Epithelial cell of proximal tubule (primary cell): ENCODE results near the gene GLS2. TPM values are rescaled to one million over a fixed set of nuclear protein-coding genes. Genes with fewer than 3 reads are reported as not detected.
"Not testable (repeated sequence)": the region's sequence is repeated elsewhere in the genome, so short reads cannot be mapped to it uniquely, and the experiment has no call there.

Experiments used
- DNase-seq: peaks from one replicate; pipeline ENCODE4 v3.0.0-alpha.2; 2011; ENCODE audit warnings: low read depth
- H3K4me3 ChIP-seq: 2 replicates; pipeline ENCODE4 v1.5.1; 2011; ENCODE audit warnings: low read depth, mild to moderate bottlenecking, low read length
- total RNA-seq: library from RNA; depleted of rRNA; stranded (reverse); fragments of >200 nt; gene quantifications from 2 replicates; pipeline ENCODE4 v1.2.3, GENCODE V29; 2015
- TF ChIP-seq, protein P1 (sequence below): conservative IDR thresholded peaks from 2 replicates; pipeline ENCODE4 v1.5.1; 2012; ENCODE audit warnings: low read depth, mild to moderate bottlenecking, low read length

GLS2 gene
- total RNA-seq, 1 donor from 2014 or later, result 2.9 TPM

- DNase-seq, result no peak
- H3K4me3 ChIP-seq, result no peak overlapping the region
- TF ChIP-seq, protein P1, sequence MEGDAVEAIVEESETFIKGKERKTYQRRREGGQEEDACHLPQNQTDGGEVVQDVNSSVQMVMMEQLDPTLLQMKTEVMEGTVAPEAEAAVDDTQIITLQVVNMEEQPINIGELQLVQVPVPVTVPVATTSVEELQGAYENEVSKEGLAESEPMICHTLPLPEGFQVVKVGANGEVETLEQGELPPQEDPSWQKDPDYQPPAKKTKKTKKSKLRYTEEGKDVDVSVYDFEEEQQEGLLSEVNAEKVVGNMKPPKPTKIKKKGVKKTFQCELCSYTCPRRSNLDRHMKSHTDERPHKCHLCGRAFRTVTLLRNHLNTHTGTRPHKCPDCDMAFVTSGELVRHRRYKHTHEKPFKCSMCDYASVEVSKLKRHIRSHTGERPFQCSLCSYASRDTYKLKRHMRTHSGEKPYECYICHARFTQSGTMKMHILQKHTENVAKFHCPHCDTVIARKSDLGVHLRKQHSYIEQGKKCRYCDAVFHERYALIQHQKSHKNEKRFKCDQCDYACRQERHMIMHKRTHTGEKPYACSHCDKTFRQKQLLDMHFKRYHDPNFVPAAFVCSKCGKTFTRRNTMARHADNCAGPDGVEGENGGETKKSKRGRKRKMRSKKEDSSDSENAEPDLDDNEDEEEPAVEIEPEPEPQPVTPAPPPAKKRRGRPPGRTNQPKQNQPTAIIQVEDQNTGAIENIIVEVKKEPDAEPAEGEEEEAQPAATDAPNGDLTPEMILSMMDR, result no peak
These were observed 22.8 kb upstream of the GLS2 start for GRCh38 chr12:56510786-56511185.

DNA sequence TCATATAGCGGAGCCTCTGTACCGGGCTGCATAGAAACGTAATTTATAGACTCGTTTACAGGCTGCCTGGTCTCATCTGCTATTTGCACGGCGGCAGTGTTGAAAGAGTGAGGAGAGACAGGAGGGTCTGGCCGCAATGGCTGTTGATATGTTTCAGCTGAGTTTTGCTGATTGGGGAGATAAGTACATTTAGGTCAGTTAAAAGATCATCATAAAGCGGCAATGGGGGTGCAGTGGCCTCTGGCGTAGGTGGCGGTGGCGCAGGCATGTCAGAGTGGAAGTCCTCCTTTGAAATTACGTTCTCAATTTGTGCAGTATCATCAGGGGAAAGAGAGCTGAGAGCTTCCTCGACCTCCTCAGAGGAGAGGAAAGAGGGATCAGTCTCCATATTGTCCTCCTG, 11.9 kb upstream of the GLS2 start:
- not testable (repeated sequence) for H3K4me3 ChIP-seq, DNase-seq

- H3K4me3 ChIP-seq, DNase-seq: not testable (repeated sequence)
These were observed 11.5 kb upstream of the GLS2 start for GRCh38 chr12:56499452-56499851.

DNA sequence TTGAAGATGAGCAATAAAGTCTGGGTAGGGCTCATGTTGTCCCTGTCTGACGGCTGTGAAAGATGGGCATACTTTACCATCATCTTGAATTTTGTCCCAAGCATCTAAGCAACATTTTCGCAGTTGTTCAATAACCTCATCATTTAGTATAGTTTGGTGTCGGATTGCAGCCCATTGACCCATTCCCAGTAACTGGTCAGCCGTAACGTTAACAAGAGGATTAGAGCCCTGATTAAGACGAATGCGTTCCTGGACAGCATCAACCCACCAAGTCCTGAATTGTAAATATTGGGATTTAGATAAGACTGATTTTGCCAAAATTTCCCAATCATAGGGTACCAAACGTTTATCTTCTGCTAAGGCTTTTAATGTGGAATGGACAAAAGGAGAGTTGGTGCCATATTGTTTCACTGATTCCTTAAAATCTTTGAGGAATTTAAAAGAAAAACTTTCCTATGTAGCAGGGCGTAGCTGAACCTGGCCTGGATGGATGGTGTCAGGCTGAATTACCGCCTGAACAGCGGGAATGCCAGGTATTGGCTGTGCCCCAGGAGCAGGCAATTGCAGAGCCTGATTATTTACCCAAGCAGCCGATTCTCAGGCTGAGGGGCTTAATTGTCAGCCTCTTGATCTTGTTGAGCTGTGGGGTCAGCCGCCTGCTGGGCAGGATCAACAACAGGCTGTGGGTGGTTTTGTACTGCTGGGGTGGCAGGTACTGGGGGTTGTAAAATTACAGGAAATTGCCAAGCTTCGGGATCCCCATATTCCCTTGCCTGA, 10.4 kb upstream of the GLS2 start:
- not testable (repeated sequence) for DNase-seq, H3K4me3 ChIP-seq

DNA sequence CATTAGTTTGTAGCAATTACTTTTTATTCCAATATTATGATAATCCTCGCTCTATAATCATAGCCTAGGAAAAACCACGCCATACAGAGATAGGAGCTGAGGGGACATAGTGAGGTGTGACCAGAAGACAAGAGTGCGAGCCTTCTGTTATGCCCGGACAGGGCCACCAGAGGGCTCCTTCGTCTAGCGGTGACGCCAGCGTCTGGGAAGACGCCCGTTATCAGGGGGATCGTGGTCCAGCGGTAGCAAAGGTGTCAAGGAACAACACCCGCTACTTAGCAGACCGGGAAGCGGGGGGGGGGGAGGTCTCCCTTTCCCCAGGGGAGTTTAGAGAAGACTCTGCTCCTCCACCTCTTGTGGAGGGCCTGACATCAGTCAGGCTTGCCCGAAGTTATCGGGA, 8.7 kb upstream of the GLS2 start:
- not testable (repeated sequence) for DNase-seq
- TF ChIP-seq, protein P1, result peak; percentile 31

DNA sequence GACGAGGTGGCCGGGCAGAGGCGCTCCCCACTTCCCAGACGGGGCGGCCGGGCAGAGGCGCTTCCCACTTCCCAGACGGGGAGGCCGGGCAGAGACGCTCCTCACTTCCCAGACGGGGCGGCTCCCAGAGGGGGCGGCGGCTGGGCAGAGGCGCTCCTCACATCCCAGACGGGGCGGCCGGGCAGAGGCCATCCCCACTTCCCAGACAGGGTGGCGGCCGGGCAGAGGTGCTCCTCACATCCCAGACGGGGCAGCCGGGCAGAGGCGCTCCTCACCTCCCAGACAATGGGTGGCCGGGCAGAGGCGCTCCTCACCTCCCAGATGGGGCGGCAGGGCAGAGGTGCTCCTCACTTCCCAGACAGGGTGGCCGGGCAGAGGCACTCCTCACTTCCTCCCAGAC, 6.5 kb upstream of the GLS2 start:
- not testable (repeated sequence) for H3K4me3 ChIP-seq, DNase-seq

More for the DNA sequence above, 8.7 kb upstream of the GLS2 start:
- not testable (repeated sequence) for H3K4me3 ChIP-seq

DNA sequence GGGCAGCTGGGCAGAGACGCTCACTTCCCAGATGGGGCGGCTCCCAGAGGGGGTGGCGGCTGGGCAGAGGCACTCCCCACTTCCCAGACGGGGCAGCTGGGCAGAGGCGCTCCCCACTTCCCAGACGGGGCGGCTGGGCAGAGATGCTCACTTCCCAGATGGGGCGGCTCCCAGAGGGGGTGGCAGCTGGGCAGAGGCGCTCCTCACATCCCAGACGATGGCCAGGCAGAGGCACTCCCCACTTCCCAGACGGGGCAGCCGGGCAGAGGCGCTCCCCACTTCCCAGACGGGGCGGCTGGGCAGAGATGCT, 6.1 kb upstream of the GLS2 start:
- DNase-seq, H3K4me3 ChIP-seq: not testable (repeated sequence)

- not testable (repeated sequence) for H3K4me3 ChIP-seq
These were observed 5.6 kb upstream of the GLS2 start for GRCh38 chr12:56493409-56494105.

DNA sequence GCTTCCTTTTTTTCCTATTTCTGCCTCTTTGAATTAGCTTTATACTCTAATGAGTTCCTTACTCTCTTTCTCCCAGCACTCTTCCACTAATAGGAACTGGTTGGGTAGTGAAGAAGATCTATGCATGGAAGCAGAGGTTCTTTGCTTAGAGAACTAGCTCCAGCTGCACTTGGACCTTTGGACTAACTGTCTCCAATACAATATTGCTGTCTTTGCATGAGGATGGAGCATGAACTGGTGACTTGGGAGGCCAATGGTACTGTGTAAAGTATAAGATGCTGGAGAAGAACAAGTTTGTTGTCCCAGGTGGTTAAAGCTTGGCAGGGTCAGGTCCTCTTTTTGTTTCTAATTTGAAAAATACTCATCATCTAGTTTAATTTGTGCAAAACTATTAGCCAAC, 2.4 kb upstream of the GLS2 start:
- DNase-seq, result no peak
- no peak overlapping the region for H3K4me3 ChIP-seq
- TF ChIP-seq, protein P1, result no peak

More at GRCh38 chr12:56493409-56494105, 5.6 kb upstream of the GLS2 start:
- DNase-seq, result not testable (repeated sequence)

DNA sequence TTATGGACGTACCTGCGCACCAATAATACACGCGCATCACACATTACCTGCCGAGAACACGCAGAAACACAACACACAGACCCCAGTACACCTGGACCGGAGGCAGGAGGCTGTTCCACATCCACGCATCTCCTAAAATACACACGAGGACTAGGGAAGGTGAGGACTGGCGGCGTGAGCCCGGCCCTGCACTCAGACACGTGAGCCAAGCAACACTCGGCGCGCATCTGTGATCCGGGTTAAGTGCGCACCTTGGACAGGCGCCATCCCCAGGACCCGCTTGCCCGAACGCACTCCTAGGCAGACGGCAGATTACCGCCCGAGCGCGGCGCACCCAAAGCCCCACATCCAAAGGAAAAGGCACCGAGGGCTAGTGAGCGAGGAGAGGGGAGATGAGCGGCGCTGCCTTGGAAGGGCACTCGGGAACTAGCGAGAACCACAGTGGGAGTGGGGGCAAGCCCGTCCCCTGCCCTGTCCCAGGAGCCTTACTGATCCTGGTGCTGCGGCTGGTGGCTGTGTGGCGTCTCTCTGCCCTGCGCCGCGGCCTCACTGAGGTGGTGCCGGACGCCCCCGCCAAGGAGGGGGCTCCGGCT, 417 bp downstream of the GLS2 start:
- TF ChIP-seq, protein P1, result no peak
- H3K4me3 ChIP-seq, result peak overlapping the region; percentile 61
- no peak for DNase-seq
